Tibial artery (tissue), 4 donors: ENCODE data around the gene HTT.

Experiments used
- DNase-seq, 2 donors: peaks; one replicate each; pipeline ENCODE4 v3.0.0-alpha.2; 2019
- H3K27ac ChIP-seq, 2 donors: fragments of 200-600 bp; sonication (generic) in 1 of 2; 1 replicate in 1 of 2; 2 replicates in 1 of 2; pipeline ENCODE4 v1.5.1; 2018 to 2019; ENCODE audit warnings: mild to moderate bottlenecking in 1 of 2
- H3K27me3 ChIP-seq, 2 donors: fragments of 200-600 bp; sonication (generic) in 1 of 2; one replicate each; pipeline versions ENCODE4 v1.5.1 to v1.6.0; 2016 to 2019
- H3K36me3 ChIP-seq, 3 donors: fragments of 200-600 bp; sonication (generic) in 2 of 3; one replicate each; pipeline ENCODE4 v1.5.1; 2016 to 2019; ENCODE audit warnings: mild to moderate bottlenecking in 2 of 3
- H3K4me1 ChIP-seq, 4 donors: fragments of 200-600 bp; sonication (generic) in 2 of 4; 1 replicate in 3 of 4; 2 replicates in 1 of 4; pipeline ENCODE4 v1.5.1; 2016 to 2019
- H3K4me3 ChIP-seq, 2 donors: fragments of 200-600 bp; sonication (generic) in 1 of 2; 1 replicate in 1 of 2; 2 replicates in 1 of 2; pipeline ENCODE4 v1.5.1; 2018 to 2019; ENCODE audit warnings: mild to moderate bottlenecking in 2 of 2
- H3K9me3 ChIP-seq, 3 donors: fragments of 200-600 bp; sonication (generic) in 1 of 3; one replicate each; pipeline ENCODE4 v1.5.1; 2016 to 2019
- intact Hi-C: fragments of 100-400 bp; cut with DNase I; formaldehyde crosslinking; loops from one replicate; pipeline ENCODE4 v1.15.0; 2023; ENCODE audit warnings: low total_unique reads
- TF ChIP-seq, protein P1 (sequence below), 2 experiments: fragments of 200-600 bp in 1 of 2; fragments of 450-650 bp in 1 of 2; IDR thresholded peaks; one replicate each; pipeline ENCODE4 v1.5.1; 2017 to 2019; ENCODE audit warnings: antibody characterized with exemption in 2 of 2, mild to moderate bottlenecking in 1 of 2, moderate library complexity in 1 of 2

The HTT gene

DNA sequence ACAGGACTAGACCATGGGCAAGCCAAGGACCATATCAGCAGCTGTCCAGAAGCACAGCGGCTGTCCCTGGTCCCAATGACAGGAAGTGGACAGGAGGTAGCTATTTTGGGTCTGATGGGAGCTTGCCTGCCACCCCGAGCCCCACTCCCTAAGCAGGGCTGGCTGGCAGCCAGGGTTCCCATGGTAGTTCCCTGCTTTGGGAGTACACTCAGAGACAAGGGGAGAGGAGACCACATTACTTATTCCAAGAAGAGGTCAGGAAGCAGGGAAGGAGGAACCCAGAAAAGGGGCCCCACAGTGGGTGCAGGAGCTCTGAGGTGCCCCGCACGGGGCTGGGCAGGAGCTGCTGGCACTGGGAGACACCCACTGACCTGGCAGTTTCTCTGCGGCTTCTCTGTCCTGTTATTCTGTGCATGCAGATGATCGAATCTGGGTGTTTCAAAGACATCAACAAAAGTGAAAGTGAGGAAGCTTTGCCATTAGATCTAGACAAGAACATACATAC, 36.5 kb upstream of the HTT start:
- peaks cover 0 to 3% of the 10 kb centered on the region in 2 donors for H3K27me3 ChIP-seq
- TF ChIP-seq, protein P1, sequence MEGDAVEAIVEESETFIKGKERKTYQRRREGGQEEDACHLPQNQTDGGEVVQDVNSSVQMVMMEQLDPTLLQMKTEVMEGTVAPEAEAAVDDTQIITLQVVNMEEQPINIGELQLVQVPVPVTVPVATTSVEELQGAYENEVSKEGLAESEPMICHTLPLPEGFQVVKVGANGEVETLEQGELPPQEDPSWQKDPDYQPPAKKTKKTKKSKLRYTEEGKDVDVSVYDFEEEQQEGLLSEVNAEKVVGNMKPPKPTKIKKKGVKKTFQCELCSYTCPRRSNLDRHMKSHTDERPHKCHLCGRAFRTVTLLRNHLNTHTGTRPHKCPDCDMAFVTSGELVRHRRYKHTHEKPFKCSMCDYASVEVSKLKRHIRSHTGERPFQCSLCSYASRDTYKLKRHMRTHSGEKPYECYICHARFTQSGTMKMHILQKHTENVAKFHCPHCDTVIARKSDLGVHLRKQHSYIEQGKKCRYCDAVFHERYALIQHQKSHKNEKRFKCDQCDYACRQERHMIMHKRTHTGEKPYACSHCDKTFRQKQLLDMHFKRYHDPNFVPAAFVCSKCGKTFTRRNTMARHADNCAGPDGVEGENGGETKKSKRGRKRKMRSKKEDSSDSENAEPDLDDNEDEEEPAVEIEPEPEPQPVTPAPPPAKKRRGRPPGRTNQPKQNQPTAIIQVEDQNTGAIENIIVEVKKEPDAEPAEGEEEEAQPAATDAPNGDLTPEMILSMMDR (IDR thresholded peaks at IDR 0.05): no peak
- H3K36me3 ChIP-seq: no peaks in the 10 kb centered on the region
- intact Hi-C loops: loop anchor here (5.0 kb wide), 1 partner anchor 276 kb away; no protein-coding TSS in a partner anchor
- DNase-seq: peak; percentile 50 to 59
- H3K9me3 ChIP-seq: no peaks in the 10 kb centered on the region
- H3K4me1 ChIP-seq: peaks cover 0 to 33% (median 19%) of the 10 kb centered on the region in 4 donors
- peak overlapping the region; percentile 2 to 32 for H3K4me3 ChIP-seq
- H3K27ac ChIP-seq: no peak overlapping the region

DNA sequence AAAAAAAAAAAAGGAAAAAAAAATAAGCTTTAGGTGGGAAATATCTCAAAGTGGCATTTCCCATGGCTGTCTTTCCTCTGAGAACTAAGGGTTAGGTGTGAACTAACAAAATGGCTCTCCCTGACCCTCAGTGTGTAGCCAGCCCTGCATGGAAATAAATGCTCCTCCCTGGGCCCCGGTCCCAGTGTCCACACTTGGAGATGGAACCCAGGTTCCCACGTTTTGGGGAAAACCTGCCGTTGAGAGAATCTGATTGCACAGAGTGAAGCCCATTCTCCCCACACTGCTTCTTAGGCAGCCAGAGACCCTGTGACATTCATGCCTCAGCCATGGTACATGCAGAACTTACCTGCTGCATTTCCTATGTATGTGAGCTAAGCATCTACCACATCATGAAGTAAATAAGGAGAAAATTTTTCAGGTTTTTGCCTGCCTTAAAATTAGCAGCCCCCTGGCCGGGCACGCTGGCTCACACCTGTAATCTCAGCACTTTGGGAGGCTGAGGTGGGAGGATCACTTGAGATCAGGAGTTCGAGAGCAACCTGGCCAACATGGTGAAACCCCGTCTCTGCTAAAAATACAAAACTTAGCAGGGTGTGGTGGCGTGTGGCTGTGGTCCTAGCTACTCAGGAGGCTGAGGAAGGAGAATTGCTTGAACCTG, 34.6 kb upstream of the HTT start:
- intact Hi-C loops: loop anchor here (5.0 kb wide), 1 partner anchor 278 kb away; no protein-coding TSS in a partner anchor
- Histone ChIP-seq H3K36me3 (no peaks in the 10 kb centered on the region), H3K9me3 (no peaks in the 10 kb centered on the region), H3K27me3 (peaks cover 0 to 4% of the 10 kb centered on the region in 2 donors), H3K4me1 (peaks cover 0 to 33% (median 19%) of the 10 kb centered on the region in 4 donors), H3K27ac (no peak overlapping the region), H3K4me3 (no peak overlapping the region)
- TF ChIP-seq, protein P1 (IDR thresholded peaks at IDR 0.05): no peak
- DNase-seq: no peak

DNA sequence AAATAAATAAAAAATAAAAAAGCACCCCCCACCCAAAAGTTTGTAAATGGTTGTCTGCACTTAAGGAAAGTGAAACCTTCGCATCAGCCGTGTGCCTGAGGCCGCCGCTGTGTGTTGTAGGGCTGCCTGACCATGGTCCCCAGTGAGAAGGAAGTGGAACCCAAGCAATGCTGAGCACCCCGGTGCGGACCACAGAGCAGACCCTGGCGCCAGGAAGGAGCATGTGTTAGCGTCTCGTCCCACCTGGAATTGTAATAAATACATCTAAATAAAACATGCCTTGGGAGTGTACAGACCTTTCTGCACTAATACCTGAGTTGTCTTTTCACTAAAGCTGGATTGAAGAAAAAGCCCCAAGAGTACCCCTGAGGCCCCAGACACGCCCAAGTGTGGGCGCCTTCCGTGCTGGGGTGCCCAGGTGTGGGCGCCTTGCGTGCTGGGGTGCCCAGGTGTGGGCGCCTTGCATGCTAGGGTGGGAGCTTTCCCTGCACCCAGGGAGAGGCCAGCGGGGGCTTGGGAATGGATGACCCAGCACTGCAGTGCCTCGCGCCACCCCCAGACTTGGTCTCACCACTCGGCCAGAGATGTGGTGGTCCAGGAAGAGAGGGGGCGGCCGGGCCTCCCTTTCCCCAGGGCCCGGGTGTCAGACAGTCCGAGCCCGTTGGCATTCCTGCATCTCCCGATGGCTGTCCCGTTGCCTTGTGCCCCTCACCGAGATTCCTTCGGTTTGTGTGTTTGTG, 33.9 kb upstream of the HTT start:
- intact Hi-C loops: no loop called here
- no peaks in the 10 kb centered on the region for H3K9me3 ChIP-seq
- H3K4me3 ChIP-seq: peak overlapping the region; percentile 49 to 52
- TF ChIP-seq, protein P1 (IDR thresholded peaks at IDR 0.05): no peak
- H3K4me1 ChIP-seq: peaks cover 0 to 33% (median 19%) of the 10 kb centered on the region in 4 donors
- no peak for DNase-seq
- H3K27ac ChIP-seq: no peak overlapping the region
- H3K36me3 ChIP-seq: no peaks in the 10 kb centered on the region
- peaks cover 0 to 7% of the 10 kb centered on the region in 2 donors for H3K27me3 ChIP-seq

DNA sequence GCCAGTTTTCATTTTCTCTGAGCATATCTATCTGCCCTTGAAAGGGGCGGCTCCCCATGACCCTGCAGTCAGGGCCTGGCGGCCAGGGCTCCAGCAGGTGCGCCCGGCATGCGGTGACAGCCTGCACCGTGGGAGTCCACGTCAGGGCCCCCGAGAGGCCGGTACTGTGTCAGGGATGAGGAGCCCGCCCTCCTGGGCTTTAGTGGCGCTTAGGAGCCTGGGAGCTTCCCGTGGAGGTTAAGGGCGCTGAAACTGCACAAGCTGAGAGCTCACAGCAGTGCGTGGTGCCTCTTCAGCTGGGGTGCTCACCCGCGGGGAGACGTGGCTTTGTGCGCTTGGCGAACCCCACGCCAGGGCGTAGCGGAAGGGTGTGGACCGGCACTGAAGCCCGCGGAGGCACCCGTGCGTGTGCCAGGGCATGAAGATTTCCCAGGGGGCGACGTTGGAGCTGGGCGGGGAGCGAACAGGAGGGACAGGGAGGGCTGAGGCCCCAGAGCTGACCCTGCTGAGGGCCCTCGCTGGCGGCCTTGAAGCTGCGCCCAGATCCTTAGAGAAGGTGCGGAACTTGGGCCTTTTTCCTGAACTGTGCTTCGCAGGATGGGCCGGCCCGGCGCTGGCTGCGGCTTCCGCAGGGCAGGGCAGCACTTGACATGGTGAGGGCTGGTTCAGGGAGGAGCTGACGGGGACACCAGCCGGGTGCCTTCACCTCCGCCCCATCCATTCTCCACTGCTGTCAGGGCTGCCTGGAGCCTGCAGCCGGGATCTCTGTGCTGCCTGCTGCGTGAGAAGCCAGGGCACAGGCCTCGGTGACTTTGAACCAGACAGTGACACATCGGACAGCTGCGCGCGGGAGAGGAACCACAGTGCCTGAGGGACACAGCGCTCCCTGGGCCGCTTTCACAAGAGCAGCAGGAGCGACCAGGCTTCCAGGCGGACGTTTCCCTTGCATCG, 33.0 kb upstream of the HTT start:
- Histone ChIP-seq H3K9me3 (no peaks in the 10 kb centered on the region), H3K4me1 (peaks cover 0 to 33% (median 19%) of the 10 kb centered on the region in 4 donors), H3K27me3 (peaks cover 0 to 7% of the 10 kb centered on the region in 2 donors), H3K36me3 (no peaks in the 10 kb centered on the region), H3K4me3 (peak overlapping the region; percentile 49 to 52), H3K27ac (peak overlapping the region; percentile 13 to 64)
- TF ChIP-seq, protein P1 (IDR thresholded peaks at IDR 0.05): no peak
- intact Hi-C loops: no loop called here
- peak; percentile 67 to 79 for DNase-seq

DNA sequence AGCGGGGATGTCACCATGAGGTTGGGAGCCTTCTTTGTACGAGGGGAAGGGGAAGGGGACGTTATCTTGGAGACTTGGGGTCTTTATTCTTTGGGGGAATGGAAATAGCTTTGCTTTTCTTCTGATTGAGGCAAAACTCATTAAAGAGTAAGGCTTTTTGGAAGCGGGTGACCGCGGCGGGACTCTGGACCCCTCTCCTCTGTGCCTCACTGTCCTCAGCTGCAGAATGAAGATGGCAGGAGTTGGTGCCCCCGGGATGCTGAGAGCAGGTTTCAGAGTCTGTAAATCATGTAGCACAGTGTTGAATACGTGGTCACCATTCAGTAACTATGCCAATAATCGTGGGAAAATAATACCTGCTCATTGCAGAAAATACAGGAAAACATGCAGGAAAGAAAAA, 32.3 kb upstream of the HTT start:
- Histone ChIP-seq H3K27ac (peak overlapping the region; percentile 13 to 64), H3K9me3 (no peaks in the 10 kb centered on the region), H3K27me3 (peaks cover 0 to 7% of the 10 kb centered on the region in 2 donors), H3K4me1 (peaks cover 0 to 29% (median 18%) of the 10 kb centered on the region in 4 donors), H3K4me3 (peak overlapping the region; percentile 49 to 52), H3K36me3 (no peaks in the 10 kb centered on the region)
- DNase-seq: no peak
- intact Hi-C loops: no loop called here
- TF ChIP-seq, protein P1 (IDR thresholded peaks at IDR 0.05): no peak
